Hepatocyte (in vitro differentiated cells): ENCODE results near the gene JARID2.

Source experiments
- CTCF ChIP-seq: fragments of 200-600 bp; sonication (generic); IDR thresholded peaks from 2 replicates; pipeline ENCODE4 v1.5.1; 2016; ENCODE audit warnings: antibody characterized with exemption, mild to moderate bottlenecking; ENCODE audit not compliant: poor library complexity
- EZH2phosphoT487 ChIP-seq: fragments of 200-600 bp; sonication (generic); IDR thresholded peaks from one replicate; pipeline ENCODE4 v1.6.1; 2018; ENCODE audit warnings: antibody characterized with exemption, mild to moderate bottlenecking, low read depth, moderate library complexity; ENCODE audit not compliant: unreplicated experiment, severe bottlenecking

- TF ChIP-seq EZH2phosphoT487: no peak
- no peak for TF ChIP-seq CTCF
Measured at GRCh38 chr6:15462256-15462655, 216.4 kb downstream of the JARID2 start.
